Activated T-cell treated with anti-CD3 and anti-CD28 coated beads for 24 hours (primary cell): ENCODE measurements around the gene CACNA2D4.

Source experiments
- DNase-seq: peaks from one replicate; pipeline ENCODE4 v3.0.0-alpha.2; 2020; ENCODE audit warnings: low read depth

Gene CACNA2D4

DNA sequence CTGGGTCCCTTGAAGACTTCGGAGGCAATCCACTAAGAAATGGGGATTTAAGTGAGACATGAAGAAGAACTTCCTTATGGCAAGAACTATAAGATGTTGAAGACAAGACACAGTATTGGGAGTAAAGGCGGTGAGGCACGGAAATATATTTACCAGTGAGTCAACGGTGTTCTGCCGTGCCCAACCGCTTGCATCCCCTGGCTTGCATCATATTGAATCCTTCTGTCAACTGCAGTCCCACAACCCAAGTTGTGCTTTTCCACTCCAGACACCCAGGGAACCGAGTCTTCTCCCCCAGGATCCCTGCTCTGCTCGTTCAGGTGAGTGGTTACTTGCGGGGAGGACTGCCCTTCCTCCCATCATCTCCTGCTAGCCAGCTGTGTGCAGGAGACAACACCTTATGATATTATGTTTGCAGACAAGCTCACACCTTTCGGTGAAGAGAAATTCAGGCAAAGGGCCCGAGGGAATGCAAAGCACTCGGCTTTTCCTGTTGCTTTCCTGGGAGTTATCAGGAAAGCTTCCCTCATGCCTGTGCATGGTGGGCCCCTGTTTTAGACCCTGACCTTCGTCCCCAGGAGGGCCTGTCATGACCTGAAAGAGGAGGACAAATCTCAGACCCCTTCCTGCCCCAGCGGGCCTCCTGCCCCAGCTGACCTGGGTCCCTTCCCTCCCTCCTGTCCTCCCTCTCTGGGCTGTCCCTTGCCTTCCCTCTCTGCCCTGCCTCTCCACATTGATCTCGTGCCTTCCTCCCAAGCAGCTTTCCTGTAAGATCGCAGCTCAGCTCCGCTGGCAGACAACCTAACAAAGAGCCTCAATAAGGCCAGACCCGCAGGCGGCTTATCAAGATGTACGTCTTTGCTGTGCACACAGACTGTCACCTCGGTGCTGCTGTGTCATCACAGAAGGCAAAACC, 102.4 kb downstream of the CACNA2D4 start:
- no peak for DNase-seq

DNA sequence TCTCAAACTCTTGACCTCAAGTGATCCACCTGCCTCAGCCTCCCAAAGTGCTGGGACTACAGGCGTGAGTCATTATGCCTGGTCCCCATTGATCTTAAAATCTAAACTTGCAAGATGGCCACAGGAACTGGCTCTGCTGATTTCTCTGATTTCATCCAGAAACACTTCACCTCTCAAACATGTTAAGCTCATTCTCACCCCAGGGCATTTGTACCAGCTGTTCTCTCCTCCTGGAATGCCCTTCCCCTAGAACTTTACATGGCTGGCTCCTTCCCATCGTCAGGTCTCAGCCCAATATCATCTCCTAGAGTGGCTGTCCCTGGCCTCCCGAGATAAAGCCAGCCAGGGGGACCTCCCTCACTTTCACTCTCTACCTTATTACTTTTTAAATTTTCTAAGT, 103.3 kb downstream of the CACNA2D4 start:
- DNase-seq: no peak

DNA sequence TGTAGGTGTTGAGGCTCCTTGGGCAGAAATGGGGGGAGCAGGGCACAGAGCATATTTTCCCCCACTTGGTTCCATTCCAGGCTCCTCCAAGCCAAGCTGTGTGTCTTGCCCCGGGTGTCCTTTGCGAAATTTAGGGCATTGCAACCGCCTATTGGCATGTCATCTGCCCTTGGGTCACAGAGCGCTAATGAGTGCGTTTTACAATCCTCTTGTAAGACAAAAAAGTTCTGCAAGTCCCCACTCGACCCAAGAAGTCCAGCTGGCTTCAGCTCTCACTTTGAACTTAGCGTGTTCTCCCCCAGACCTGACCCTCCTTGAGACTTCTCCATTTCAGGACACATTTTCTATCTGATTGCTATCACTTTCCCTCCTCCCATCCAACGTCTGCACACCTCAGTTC, 104.2 kb downstream of the CACNA2D4 start:
- no peak for DNase-seq

DNA sequence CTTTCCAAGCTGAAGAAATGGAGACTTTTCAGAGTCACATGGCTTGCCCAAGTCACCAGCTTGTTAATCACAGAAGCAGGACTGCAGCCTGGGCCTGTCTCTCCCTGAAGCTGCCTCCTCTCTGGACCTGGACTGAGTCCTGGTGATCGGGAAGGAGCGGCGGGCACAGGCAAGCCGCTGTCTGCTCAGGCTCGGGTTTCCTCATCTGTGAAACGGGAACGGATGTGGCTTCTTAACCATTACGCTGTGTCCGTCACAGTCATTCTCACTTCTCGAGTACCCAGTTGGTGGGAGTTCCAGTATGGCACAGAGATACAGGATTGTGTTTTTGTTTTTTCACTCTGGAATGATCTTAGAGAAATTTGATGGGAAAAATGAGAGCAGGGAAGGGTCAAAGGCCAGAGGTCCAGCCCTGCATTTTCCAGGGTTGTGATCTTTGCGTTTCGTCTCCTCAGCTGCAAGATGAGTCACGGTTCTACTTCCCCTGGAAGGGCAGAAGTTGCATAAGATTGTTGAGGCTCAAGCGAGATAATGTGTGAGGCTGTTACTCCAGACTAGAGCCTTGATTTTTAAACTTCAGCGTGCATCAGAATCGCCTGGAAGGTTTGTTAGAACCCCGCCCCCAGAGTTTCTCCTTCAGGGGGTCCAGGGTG, 105.7 kb downstream of the CACNA2D4 start:
- DNase-seq: no peak

DNA sequence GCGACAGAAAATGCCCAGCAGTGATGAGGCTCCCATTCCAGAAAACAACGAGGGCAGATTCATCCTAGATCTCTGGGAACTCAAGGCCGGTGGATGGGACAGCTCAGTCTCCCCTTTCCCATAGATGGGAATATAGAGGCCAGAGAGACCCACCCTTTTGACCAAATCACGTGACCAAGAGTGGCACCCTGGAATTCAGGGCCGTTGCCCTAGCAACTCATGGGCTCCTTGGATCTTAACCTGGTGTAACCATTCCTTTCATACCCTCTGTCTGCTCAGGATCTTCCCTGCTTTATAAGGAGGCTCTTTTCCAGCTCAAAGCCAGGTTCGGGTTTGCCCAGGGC, 106.5 kb downstream of the CACNA2D4 start:
- no peak for DNase-seq

DNA sequence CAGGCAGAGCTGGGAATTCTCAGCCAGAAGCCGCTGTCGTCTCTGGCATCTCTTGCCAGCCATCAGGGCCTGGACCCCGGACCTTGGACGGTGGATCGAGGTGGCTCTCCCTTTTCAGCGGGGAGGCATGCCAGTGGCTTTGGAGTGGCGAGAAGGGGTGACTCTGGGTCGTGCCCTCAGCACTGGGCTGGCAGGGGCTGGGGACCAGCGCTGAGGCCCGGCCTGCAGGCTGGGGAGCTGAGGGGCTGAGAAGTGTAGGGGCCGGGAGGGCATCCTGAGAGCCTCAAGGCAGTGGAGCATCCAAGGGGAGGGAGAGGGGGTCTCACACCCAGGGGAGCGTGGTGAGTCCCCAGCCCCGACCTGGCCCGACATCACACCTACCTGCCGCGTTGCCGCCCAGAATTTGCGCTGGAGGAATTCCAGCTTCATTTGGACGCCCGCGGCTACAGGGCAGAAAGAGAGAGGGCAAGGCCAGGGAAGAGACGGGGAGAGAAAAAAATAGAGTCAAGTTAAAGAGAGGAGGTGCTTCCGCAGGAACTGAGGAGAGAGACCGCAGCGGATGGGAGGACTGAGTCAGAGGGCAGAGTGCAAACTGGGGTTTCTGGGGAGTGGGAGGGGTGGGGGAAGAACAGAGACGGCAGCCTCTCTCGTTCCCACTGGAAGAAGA, 107.0 kb downstream of the CACNA2D4 start:
- DNase-seq: peak; percentile 13

DNA sequence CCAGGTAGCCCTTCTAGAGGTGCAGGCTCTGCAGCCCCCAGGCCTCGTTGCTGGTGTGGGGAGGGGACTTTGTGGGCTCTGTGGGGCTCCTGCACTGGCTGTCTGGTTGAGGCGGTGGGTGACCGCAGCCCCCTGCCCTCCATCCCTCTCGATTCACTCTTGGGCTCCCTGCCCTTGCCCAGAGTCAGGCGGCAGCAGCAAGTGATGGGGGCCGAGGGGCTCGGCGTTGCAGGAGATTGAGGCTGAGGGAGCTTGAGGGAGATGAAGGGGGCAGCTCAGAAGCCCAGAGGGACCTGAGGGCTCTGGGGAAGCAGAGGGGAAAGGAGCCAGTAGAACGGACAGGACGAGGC, 107.5 kb downstream of the CACNA2D4 start:
- no peak for DNase-seq

DNA sequence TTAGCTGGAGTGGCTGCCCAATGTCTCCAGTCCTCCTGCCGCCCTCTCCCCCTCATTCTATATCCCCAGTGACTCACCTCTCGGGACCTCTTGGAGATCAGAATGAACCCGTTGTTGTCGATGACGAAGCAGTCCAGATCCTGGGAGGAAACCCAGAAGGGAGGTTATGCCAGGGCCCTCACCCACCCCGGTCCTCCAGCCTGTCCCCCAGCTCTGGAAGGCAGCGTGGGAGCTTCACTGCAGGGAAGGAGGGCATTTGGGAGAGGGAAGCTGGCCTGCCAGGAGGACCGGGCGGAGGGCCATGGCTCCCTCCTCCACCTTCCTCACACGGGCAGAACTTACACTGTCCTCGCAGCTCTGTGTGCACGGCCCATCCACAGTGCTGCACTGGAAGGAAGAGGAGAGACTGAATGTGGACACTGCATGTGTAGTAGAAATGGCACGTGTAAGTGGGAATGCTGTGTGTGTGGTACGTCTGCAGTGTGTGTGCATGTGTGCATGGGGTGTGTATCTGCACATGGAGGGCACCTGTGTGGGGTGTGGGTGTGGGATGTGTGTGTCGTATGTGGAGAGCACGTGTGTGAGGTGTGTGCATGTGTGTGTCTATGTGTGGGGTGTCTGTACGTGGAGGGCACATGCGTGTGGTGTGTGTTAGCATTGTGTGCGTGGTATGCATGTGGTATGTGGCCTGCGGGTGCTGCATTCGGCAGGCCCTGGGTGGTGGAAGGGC, 108.1 kb downstream of the CACNA2D4 start:
- no peak for DNase-seq

DNA sequence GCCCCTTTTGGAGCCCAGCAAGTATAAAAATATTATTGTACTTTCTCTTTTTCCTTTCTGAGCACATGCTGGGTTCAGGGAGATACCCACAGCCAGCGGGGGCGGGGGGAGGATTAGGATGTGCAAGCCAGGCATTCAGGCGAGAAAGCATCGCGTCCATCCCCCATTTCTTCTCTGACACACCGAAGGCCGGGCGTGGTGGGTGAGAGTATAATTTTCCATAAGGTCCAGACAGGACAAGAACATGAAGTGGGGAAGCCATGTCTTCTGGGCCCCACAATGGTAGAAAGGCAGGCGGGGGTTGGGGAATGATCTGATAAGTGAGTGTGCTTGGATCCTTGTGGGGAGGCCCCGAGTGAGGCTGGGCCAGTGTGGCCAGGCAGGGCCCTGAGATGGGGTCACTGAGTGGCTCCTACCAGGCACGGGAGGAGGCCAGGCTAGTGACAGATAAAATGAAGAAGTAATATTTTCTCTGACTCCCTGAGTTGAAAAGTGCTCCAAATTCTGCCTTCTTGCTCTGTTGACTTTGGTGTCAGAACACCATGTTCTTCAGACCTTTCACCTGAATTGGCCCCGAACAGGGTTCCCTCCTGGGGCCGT, 108.8 kb downstream of the CACNA2D4 start:
- no peak for DNase-seq

DNA sequence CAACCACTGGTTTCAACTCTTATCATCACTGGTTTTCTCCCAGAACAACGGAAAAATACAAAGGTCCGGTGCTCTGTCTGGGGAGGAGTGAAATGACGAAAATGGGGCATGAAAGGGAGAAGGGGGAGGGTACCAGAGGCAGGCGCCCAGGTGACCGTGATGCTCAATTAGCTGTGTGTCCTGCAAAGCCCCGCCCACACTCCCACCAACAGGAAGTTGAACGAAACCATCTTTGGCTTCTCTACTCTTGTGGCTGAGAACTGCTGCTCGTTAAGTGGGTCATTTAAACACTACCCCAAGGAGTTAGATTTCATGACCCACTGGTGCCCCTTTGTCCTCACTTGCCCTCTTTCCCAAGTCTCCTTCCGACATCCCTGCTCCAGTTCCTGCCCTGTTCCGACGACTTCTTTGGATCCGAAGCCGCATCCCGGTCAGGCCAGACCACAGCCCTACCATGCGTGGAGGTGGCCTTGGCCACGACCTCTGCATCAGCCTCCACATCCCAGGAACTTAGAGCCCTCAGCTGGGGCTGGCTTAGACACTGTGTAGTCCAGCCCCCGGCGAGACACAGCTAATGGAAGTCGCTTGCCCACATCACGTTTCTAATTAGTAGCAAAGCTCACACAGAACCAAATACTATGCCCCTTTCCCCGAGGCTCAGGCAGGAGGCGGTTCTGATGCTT, 109.5 kb downstream of the CACNA2D4 start:
- no peak for DNase-seq

DNA sequence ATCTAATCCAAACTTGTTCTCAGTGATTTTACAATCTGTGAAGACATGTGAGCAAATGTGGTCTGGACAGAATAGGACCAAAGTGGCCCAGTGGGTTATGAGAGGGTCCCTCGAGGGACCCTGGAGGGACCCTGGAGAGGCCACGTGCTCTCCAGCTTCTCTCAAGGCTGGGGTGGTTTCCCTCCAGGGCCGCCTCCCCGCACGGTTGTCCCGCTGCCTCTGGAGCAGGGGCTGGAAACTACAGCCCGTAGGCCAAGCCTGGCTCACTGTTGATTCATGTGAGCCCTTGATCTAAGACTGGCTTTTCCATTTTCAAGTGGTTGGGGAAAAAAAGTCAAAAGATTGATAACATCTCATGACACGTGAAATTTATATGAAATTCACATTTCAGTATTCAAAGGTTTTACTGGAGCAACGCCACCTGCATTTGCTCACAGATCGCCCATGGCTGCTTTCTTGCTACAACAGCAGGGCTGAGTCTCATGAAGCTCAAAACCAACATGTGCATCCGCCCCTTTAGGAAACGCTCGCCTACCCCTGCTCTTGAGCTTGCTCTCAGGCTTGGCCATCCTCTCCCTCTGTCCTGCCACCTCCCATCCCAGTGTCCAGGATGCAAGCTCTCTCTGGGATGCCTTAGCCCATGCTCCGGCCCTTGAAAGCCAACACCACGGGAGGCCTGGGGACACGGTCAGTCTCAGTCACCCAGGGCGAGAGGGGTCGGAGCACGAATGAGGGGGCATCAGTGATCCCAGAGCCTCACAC, 110.2 kb downstream of the CACNA2D4 start:
- DNase-seq: no peak

DNA sequence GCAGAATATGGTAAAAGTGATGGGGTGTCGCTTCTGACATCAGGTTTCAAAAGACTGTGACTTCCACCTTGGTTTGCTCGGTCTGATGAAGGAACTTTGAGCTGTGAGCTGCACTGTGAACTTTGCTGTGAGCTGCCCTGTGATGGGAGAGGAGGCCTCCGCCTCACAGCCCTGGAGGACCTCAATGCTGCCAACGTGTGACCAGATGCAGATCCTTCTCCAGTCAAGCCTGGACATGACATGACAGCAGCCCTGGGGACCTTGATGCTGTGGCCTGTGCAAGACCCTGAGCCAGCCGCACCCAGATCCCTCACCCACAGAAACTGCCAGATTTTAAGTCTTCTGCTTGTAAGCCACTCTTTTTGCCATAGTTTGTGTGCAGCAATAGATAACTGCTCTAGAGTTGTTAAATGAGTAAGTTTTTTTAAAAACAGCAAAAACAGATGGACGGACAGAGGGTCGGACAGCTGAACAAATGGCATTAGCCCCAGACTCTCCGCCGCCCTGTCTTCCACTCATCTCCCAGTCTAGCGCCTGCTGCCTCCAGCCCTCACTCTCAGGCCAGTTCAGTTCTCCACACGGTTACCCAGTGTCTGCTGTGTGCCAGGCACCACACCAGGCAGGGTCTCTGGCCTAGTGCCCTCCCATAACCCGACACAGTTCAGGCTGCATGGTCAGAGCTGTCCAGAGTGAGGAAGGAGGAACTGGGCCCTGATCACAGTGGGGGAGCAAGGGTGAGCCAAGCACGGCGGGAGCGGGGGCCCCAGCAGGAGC, 111.2 kb downstream of the CACNA2D4 start:
- no peak for DNase-seq

DNA sequence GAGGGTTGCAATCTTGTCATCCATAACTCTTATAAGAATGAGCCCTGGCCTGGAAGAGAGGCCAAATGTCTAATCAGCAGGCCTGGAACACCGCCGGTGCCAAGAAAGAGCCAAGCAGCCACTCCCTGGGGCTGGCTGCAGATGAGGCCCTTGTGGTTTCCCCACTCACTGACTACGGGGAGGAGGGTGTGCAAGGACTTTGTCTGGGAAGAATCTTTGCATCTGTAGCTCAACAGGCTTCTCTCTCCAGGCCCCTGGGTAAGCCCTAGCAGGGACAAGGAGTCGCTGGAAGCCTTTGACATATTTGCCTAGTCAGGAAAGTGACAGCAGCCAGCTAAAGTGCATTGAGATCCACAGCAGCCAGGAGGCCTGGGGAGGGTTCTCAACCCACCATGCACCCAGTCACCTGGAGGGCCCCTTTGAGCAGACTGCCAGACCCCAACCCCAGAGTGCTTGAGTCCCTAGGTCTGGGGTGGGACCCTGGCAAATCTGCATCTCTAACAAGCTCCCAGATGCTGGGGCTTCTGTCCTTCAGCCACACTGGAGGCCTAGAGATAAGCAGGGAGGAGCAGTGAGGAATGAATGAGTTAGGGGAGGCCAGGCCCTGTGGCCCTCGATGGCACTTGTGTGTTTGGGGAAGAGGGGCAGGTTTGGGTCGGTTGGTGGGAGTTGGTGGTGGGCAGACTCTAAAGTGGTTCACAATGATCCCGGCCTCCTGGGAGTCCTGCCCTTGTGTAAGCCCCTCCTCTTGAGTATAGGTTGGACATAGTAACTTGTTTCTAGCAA, 112.0 kb downstream of the CACNA2D4 start:
- no peak for DNase-seq

DNA sequence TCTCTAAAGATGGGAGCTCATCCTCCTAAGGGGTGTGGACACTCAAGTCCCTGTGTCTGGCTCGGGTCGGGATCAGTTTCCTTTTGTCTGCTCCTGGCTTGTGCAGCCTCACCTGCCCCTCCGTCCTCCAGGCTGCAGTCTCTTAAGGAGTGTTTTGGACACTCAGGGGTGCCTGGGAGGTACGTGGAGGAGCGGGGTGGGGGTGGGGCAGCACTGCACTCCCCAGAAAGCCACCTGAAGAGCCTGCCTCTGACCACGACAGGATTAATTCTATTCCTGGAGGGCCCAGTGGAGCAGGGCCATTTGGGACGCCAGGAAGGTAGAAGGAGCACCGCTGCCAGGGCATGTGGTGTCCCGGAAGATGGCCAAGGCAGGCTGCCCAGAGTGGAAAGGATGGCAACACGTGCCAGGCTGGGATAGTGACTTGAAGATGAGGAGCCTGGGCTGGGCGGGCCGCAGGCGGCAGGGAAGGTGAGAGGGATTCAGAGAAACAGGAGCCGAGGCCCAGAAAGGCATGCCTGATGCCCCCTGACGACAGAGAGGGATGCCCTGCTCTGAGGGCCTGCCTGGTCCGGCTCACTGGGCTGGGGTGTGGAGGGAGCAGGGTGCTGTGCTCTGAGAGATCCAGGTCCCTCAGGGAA, 112.9 kb downstream of the CACNA2D4 start:
- DNase-seq: no peak

DNA sequence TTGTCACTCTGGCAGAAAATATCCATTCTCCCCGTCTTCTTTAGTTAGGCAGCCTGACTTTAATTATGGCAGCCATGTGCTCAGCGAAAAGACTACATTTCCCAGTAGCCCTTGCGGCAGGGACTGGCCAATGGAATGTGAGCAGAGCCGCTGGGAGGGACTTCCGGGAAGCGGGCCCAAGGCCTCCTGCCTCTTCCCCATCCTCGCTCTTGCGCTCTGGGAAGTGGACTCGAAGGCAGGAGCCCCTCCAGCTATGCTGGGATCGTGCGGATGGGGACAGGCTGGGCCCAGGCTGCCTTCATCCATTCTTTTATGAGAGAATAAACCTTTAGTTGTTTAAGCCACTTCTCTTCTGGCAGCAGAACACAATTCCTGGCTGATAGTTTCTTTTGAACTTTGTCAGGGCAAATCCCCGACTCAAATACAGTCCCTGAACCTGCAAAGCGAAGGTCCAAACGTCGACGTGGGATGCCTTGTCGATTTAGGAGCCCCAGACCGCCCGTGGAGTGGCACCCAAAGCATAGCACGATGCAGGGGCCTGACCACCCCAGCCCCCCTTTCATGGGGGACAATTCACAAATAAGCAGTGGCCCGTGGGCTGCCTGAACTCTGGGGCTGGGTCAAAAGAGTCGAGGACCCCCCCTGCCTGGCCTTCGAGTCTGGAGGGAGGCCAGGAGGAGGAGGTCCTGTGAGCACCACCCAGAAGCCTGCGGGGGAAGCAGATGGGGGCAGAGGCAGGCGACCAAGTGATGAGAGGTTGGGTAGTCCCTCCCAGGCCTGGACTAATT, 113.7 kb downstream of the CACNA2D4 start:
- peak; percentile 80 for DNase-seq

DNA sequence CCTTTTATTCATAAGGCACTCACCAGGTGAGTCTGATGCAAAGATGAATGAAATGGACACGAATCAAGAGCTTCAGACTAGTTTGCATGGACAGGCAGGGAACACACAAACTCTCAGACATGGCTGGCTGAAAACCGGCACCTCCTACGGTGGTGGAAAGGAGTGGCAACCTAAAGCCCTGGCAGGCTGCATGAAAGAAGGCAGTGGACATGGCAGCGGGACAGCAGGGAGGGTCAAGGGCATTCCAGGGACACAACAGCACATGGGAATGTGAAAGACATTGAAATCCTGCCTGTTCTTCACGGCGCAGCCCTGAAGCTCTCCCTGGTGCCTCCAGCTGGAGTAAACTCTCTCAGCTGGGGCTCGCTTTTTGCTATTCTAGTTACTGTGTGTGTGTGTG, 114.7 kb downstream of the CACNA2D4 start:
- no peak for DNase-seq

DNA sequence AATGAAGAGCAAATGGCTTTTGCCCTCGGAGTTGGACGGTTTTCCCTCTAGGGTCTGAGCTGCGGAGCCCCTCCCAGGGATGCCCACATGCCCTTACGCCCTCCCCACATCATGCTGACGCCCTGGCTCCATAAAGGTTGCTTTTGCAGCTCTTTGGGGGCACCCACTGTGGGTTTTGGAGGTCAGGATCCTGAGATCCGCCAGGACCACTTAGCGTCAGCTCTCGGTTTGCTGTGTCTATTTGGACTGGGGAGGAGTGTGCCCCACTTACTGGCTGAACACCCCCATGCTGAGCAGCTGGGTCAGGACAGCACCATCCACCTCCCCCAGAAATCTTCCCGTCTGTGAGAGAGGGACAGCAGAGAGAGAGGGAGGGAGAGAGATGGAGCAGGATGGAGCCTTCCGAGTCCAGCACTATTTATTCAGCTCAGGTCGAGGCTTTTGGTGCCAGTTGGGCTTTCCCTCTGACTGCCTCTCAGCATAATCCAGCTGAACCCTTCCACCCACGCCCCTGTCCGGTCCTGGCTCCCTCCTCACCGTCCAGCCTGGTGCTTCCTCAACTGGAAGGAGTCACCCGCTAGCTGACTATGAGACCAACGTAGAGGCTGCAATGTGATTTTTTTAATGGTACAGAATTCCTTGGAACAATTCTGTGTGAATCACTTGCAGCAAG, 117.0 kb downstream of the CACNA2D4 start:
- DNase-seq: no peak
